ENCODE data around the gene PSMB1. TPM values are rescaled to one million over a fixed set of nuclear protein-coding genes. Genes with fewer than 3 reads are reported as not detected.
"Not testable (repeated sequence)": the region's sequence is repeated elsewhere in the genome, so short reads cannot be mapped to it uniquely, and the experiment has no call there.

The PSMB1 gene
- total RNA-seq, 1 experiment from 2014 or later = 368 TPM

DNA sequence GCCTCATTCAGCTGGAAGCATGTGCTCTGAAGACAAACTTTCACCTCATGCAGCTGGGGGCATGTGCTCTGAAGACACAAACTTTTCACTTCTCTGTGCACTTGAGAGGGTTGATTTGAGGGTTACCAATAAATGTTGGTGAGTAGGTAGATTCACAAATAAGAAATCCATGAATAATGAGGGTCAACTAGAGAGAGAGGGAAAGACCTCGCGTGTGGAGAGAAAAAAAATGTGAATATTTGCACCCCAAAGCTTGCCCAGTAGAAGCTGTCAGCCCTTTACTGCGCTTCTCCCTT lies 43.4 kb downstream of the PSMB1 start:
- no peak for DNase-seq (ENCODE audit: low read depth, low spot score)
- in situ Hi-C loops (cut with HindIII; ENCODE audit: low pct_unique_long_range_greater_than_20kb, low sequenced_read_pairs) = no loop called here

DNA sequence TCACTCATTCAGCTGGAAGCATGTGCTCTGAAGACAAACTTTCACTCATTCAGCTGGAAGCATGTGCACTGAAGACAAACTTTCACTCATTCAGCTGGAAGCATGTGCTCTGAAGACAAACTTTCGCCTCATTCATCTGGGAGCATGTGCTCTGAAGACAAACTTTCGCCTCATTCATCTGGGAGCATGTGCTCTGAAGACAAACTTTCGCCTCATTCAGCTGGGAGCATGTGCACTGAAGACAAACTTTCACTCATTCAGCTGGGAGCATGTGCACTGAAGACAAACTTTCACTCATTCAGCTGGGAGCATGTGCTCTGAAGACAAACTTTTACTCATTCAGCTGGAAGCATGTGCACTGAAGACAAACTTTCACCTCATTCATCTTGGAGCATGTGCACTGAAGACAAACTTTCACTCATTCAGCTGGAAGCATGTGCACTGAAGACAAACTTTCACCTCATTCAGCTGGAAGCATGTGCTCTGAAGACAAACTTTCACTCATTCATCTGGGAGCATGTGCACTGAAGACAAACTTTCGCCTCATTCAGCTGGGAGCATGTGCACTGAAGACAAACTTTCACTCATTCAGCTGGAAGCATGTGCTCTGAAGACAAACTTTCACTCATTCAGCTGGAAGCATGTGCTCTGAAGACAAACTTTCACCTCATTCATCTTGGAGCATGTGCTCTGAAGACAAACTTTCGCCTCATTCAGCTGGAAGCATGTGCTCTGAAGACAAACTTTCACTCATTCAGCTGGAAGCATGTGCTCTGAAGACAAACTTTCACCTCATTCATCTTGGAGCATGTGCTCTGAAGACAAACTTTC lies 44.0 kb downstream of the PSMB1 start:
- in situ Hi-C loops (cut with HindIII; ENCODE audit: low pct_unique_long_range_greater_than_20kb, low sequenced_read_pairs) = not testable (repeated sequence)

DNA sequence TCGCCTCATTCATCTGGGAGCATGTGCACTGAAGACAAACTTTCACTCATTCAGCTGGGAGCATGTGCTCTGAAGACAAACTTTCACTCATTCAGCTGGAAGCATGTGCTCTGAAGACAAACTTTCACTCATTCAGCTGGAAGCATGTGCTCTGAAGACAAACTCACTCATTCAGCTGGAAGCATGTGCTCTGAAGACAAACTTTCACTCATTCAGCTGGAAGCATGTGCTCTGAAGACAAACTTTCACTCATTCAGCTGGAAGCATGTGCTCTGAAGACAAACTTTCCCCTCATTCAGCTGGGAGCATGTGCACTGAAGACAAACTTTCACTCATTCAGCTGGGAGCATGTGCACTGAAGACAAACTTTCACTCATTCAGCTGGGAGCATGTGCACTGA lies 44.8 kb downstream of the PSMB1 start:
- DNase-seq (ENCODE audit: low read depth, low spot score); in situ Hi-C loops (cut with HindIII; ENCODE audit: low pct_unique_long_range_greater_than_20kb, low sequenced_read_pairs): not testable (repeated sequence)

More for the DNA sequence above, 44.0 kb downstream of the PSMB1 start:
- not testable (repeated sequence) for DNase-seq (ENCODE audit: low read depth, low spot score)

DNA sequence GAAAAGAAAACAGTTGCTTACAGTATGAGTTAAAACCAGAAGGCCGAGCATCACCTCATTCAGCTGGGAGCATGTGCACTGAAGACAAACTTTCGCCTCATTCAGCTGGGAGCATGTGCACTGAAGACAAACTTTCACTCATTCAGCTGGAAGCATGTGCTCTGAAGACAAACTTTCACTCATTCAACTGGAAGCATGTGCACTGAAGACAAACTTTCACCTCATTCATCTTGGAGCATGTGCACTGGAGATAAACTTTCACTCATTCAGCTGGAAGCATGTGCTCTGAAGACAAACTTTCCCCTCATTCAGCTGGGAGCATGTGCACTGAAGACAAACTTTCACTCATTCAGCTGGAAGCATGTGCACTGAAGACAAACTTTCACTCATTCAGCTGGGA lies 45.4 kb downstream of the PSMB1 start:
- in situ Hi-C loops (cut with HindIII; ENCODE audit: low pct_unique_long_range_greater_than_20kb, low sequenced_read_pairs) = not testable (repeated sequence)

DNA sequence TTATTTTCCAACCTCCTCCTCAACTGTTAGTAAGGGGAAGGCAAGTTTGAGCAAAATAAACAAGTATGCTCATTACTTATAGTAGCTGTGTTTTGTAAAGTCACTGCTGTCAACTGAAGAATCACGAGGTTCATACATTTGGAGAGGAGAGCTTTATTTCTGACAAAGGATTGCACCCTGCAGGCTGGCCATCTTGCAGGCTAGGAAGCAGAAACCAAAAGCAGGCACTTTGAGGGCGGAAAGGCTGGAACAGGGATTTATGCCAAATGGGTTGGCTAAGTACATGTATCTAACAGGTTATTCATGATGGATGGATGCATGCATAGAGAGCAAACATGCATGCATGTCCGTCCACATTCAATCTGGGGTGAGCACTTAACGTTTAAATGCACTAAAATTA lies 46.7 kb downstream of the PSMB1 start:
- in situ Hi-C loops (cut with HindIII; ENCODE audit: low pct_unique_long_range_greater_than_20kb, low sequenced_read_pairs) = no loop called here
- no peak for DNase-seq (ENCODE audit: low read depth, low spot score)

More for the DNA sequence above, 45.4 kb downstream of the PSMB1 start:
- not testable (repeated sequence) for DNase-seq (ENCODE audit: low read depth, low spot score)

DNA sequence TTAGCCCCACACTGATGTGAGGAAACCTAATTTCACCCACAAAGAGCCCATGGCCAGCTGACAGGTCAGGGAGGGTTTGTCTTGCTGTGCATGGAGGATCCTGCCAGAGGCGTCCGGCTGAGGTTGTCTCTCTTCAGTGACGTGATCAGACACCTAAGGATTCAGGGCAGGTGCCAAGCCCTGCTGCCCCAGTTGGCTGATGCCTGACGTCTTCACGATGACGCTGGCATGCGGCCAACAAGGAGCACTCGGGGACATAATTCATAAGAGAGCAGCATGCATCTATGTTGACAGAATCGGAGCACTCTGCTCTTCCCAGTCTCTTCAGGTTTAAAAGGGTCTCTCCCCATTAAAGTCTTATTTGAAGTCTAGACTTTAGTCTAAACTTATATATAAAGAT lies 47.8 kb downstream of the PSMB1 start:
- in situ Hi-C loops (cut with HindIII; ENCODE audit: low pct_unique_long_range_greater_than_20kb, low sequenced_read_pairs) = no loop called here
- no peak for DNase-seq (ENCODE audit: low read depth, low spot score)

DNA sequence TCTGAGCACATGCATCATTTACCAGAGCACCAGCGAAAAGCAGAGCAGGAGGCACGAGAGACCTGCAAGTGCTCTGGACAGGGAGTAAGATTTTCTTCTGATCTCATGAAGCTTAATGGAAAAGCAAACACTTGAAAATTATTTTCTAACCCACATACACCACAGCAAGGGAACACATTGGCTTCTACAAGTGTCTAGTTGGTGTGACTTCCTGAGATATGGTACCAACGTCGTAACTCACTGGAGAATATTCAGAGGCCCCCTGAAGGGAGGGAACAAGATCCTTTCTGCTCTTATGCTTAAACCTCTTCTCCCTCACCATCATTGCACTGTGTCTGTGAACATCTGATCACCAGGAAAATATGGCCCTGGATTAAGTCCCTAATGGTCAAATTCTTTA lies 48.6 kb downstream of the PSMB1 start:
- no peak for DNase-seq (ENCODE audit: low read depth, low spot score)
- in situ Hi-C loops (cut with HindIII; ENCODE audit: low pct_unique_long_range_greater_than_20kb, low sequenced_read_pairs) = no loop called here

DNA sequence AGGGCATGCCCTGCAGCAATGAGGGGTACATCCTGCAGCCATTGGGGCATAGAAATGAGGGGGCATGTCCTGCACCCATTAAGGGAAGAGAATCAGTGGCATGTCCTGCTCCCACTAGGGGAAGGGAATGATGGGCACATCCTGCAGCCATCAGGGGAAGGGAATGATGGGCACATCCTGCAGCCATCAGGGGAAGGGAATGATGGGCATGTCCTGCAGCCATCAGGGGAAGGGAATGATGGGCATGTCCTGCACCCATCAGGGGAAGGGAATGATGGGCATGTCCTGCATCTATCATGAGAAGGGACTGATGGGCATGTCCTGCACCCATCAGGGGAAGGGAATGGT lies 49.7 kb downstream of the PSMB1 start:
- DNase-seq (ENCODE audit: low read depth, low spot score) = no peak
- in situ Hi-C loops (cut with HindIII; ENCODE audit: low pct_unique_long_range_greater_than_20kb, low sequenced_read_pairs) = no loop called here

DNA sequence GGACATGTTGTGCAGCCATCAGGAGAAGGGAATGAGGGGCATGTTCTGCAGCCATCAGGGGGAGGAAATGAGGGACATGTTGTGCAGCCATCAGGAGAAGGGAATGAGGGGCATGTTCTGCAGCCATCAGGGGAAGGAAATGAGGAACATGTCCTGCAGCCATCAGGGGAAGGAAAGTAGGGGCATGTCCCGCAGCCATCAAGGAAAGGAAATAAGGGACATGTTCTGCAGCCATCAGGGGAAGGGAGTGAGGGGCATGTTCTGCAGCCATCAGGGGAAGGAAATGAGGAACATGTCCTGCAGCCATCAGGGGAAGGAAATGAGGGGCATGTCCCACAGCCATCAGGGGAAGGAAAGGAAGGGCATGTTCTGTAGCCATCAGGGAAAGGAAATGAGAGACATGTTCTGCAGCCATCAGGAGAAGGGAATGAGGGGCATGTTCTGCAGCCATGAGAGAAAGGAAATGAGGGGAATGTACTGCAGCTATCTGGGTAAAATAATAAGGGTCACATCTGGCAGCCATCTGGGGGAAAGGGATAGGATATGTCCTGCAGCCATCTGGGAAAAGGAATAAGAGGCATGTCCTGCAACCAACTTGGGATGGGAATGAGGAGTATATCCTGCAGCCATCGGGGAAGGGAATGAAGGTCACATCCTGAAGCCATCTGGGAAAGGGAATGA lies 50.2 kb downstream of the PSMB1 start:
- in situ Hi-C loops (cut with HindIII; ENCODE audit: low pct_unique_long_range_greater_than_20kb, low sequenced_read_pairs); DNase-seq (ENCODE audit: low read depth, low spot score): not testable (repeated sequence)

DNA sequence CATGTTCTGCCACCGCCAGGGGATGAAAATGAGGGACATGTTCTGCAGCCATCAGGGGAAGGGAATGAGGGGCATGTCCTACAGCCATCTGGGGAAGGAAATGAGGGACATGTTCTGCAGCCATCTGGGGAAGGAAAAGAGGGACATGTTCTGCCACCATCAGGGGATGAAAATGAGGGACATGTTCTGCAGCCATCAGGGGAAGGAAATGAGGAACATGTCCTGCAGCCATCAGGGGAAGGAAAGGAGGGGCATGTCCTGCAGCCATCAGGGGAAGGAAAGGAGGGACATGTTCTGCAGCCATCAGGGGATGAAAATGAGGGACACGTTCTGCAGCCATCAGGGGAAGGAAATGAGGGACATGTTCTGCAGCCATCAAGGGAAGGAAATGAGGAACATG lies 50.8 kb downstream of the PSMB1 start:
- DNase-seq (ENCODE audit: low read depth, low spot score); in situ Hi-C loops (cut with HindIII; ENCODE audit: low pct_unique_long_range_greater_than_20kb, low sequenced_read_pairs): not testable (repeated sequence)

DNA sequence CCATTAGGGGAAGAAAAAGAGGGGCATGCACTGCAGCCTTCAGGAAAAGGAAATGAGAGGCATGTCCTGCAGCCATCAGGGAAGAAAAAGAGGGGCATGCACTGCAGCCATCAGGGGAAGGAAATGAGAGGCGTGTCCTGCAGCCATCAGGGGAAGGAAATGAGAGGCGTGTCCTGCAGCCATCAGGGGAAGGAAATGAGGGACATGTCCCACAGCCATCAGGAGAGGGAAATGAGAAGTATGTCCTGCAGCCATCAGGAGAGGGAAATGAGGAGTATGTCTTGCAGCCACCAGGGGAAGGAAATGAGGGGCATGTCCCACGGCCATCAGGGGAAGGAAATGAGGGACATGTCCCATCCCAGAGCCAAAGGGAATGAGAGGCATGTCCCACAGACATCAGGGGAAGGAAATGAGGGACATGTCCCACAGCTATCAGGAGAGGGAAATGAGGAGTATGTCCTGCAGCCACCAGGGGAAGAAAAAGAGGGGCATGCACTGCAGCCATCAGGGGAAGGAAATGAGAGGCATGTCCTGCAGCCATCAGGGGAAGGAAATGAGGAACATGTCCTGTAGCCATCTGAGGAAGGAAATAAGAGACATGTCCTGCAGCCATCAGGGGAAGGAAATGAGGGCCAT lies 52.0 kb downstream of the PSMB1 start:
- in situ Hi-C loops (cut with HindIII; ENCODE audit: low pct_unique_long_range_greater_than_20kb, low sequenced_read_pairs) = no loop called here
- DNase-seq (ENCODE audit: low read depth, low spot score) = no peak

DNA sequence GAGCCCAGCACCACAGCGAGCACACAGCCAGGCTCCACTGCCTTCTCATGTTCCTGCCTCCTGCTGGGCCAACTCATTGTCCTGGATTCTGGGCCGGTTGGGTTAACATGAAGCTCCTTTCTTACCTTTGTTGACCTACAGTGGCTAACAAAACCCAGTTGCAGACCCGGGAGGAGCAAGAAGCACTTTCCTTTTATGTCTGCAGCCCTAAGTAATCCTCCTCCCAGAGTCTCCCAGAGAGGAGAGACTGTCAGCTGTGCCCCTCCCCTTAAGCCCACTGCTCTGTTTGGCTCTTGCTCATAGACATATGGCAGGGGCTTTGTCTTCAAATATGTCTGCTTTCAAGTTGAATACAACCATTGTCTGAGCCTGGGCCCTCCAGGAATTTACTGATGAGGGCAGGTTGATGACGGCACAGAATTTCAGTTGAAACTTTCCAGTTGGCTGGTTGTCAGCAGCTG lies 55.2 kb downstream of the PSMB1 start:
- DNase-seq (ENCODE audit: low read depth, low spot score) = peak; percentile 38

DNA sequence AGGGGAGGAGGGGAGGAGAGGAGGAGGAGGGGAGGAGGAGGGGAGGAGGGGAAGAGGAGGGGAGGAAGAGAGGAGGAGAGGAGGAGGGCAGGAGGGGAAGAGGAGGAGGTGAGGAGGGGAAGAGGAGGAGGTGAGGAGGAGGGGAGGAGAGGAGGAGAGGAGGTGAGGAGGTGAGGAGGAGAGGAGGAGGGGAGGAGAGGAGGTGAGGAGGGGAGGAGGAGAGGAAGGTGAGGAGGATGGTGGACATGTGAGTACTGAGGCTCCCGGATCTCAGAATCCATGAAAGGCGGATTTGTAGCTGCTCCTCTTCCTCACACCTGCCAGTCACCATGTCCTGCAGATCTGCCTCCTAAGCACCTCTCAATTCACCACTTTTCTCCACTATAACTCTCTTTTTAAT lies 59.8 kb downstream of the PSMB1 start:
- DNase-seq (ENCODE audit: low read depth, low spot score) = no peak
- in situ Hi-C loops (cut with HindIII; ENCODE audit: low pct_unique_long_range_greater_than_20kb, low sequenced_read_pairs) = no loop called here

More for the DNA sequence above, 55.2 kb downstream of the PSMB1 start:
- in situ Hi-C loops (cut with HindIII; ENCODE audit: low pct_unique_long_range_greater_than_20kb, low sequenced_read_pairs) = no loop called here

DNA sequence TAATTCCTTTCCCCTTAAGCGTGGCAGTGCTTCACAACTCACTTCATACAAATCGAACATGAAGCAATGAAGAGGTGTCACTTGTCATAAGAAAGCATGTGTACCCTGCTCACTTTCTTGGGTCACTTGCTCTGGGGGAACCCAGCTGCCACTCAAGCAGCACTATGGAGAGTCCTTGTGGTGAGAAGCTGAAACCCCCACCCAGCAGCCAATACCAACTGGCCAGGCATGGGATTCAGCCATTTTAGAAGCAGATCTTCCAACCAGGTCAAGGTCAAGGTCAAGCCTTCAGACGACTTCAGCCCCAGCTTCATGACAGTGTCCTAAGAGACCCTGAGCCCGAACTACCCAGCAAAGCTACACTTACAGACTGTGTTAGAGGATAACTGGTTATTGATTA lies 62.8 kb downstream of the PSMB1 start:
- in situ Hi-C loops (cut with HindIII; ENCODE audit: low pct_unique_long_range_greater_than_20kb, low sequenced_read_pairs) = no loop called here
- no peak for DNase-seq (ENCODE audit: low read depth, low spot score)

DNA sequence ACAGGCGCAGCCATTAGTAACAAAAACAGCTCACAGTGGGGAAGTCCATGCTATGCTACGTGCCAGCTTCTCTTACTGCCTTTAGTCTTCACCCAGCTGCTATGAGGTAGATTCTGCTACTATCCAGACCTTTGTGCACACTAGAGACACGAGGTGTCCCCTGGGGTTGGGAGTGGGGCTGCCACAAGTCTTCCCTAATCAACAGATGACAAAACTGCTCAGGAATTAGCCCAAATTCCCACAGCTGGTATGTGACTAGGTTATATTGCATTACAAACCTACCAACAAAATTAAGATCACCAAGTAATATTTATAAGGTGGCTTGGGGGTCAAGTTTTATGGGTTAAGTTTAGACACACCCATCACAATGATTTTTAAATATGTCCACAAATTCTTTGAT lies 63.3 kb downstream of the PSMB1 start:
- in situ Hi-C loops (cut with HindIII; ENCODE audit: low pct_unique_long_range_greater_than_20kb, low sequenced_read_pairs) = no loop called here
- DNase-seq (ENCODE audit: low read depth, low spot score) = no peak

DNA sequence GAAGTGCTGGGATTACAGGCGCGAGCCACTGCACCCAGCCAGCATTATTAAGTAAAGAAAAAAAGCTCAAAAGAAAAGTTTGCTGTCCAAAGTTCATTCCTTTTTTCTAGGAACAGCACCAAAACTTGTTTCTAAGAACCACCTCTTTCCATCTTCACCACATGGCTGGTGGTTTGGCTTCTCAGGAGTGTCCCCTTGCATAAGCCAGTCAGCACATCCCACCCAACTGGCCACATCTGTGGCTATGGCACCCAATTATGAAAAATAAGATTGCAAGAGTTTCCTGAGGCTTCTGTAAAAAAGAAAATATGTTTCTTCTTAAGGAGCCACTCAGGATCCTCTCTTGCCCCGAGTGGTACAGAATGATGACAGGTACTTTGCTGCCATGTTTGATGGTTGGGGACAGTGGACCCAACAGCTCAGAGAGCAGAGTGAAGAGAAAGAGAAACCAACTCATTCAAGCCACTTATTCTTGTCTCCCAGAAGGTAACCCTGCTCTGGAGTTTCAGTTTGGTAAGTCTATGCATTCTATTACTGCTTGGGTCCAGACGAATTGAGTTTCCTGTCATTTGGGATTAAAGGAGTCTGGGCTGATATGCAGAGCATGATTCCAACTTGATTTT lies 65.3 kb downstream of the PSMB1 start:
- no peak for DNase-seq (ENCODE audit: low read depth, low spot score)
- in situ Hi-C loops (cut with HindIII; ENCODE audit: low pct_unique_long_range_greater_than_20kb, low sequenced_read_pairs) = no loop called here

DNA sequence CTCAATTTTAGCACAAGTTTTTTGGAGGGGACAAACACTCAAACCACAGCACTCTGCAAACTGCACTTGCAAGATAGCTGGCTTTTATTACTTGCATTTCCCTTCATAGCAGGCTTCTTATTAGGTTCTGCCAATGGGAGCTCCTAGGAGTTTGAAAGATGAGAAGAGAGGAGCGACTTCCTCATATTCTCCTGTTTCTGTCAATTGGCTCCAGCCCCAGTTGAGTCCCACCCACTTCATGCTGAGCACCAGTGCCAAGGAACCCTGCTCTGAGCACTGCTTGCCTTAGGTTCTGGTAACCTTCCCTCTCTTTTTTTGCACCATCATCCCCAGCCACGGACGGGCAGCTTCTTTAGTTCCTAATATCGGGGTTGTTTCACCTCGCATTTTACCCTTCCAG lies 67.9 kb downstream of the PSMB1 start:
- in situ Hi-C loops (cut with HindIII; ENCODE audit: low pct_unique_long_range_greater_than_20kb, low sequenced_read_pairs) = no loop called here
- no peak for DNase-seq (ENCODE audit: low read depth, low spot score)
